HCT116 (cell line): ENCODE measurements around the gene SKIC8. TPM values are rescaled to one million over a fixed set of nuclear protein-coding genes. Genes with fewer than 3 reads are reported as not detected.

Source experiments
- ATAC-seq: fragments of 200-7000 bp; cut with Tn5 transposase; 2 replicates; pipeline ENCODE4 v1.9.1; 2020; ENCODE audit warnings: mild to moderate bottlenecking, moderate library complexity
- BruUV-seq: library from RNA; stranded (reverse); fragments of 400-500 nt; replicated peaks from 2 replicates; lab custom pipeline; 2021; lab: Mats Ljungman, UMichigan
- CTCF ChIA-PET: fragments of 300-600 bp; sonication (Branson Sonifier 250); formaldehyde crosslinking; loops from one replicate; lab custom pipeline; 2021; ENCODE audit warnings: antibody characterized with exemption; lab: Charles Lee
- POLR2A ChIA-PET: fragments of 300-600, 350-600 bp; sonication (Branson Sonifier 250); formaldehyde crosslinking; loops from one replicate; lab custom pipeline; 2021; ENCODE audit warnings: antibody characterized with exemption; lab: Charles Lee
- RAD21 ChIA-PET, 2 experiments: fragments of 300-600 bp; sonication (Branson Sonifier 250); formaldehyde crosslinking; loops; one replicate each; lab custom pipeline; 2023; ENCODE audit warnings: low total read pairs in 2 of 2; ENCODE audit not compliant: uncharacterized antibody in 2 of 2, unreplicated experiment in 2 of 2, low non-redundant PET in 1 of 2; lab: Charles Lee
- DNase-seq: peaks from one replicate; pipeline ENCODE4 v3.0.0-alpha.2; 2010; ENCODE audit warnings: low read depth, low spot score
- H2AFZ ChIP-seq: fragments of 200-600 bp; shearing (Covaris generic), sonication (generic); 2 replicates; pipeline ENCODE4 v1.6.1; 2017; ENCODE audit warnings: low read depth, mixed run types, mixed read lengths, antibody characterized with exemption, low read length; ENCODE audit not compliant: poor library complexity, severe bottlenecking
- H3K27ac ChIP-seq: 2 replicates; pipeline ENCODE4 v1.5.1; 2012; ENCODE audit warnings: low read depth, low read length
- H3K27me3 ChIP-seq: fragments of 200-600 bp; sonication (generic); 2 replicates; pipeline ENCODE4 v1.6.1; 2016; ENCODE audit warnings: mixed run types, low read length, mixed read lengths; ENCODE audit not compliant: insufficient read depth
- H3K36me3 ChIP-seq, 2 experiments: fragments of 200-500 bp in 1 of 2; fragments of 200-600 bp in 1 of 2; sonication (Bioruptor generic) in 1 of 2; sonication (generic) in 1 of 2; 2 replicates each; pipeline versions ENCODE4 v1.5.1 to v1.6.1; 2014 to 2016; ENCODE audit warnings: low read length in 2 of 2, inconsistent platforms in 1 of 2, mixed read lengths in 1 of 2, mixed run types in 1 of 2; ENCODE audit not compliant: insufficient read depth in 2 of 2, control insufficient read depth in 1 of 2
- H3K4me1 ChIP-seq, 2 experiments: fragments of 200-600 bp in 1 of 2; sonication (generic) in 1 of 2; 2 replicates each; pipeline versions ENCODE4 v1.5.1 to v1.6.1; 2012 to 2017; ENCODE audit warnings: low read length in 2 of 2, inconsistent platforms in 1 of 2, mild to moderate bottlenecking in 1 of 2, mixed read lengths in 1 of 2, mixed run types in 1 of 2, moderate library complexity in 1 of 2; ENCODE audit not compliant: insufficient read depth in 2 of 2, control insufficient read depth in 1 of 2
- H3K4me2 ChIP-seq: fragments of 200-600 bp; sonication (generic); 2 replicates; pipeline ENCODE4 v1.6.1; 2017; ENCODE audit warnings: mixed run types, low read length, mixed read lengths
- H3K4me3 ChIP-seq, 2 experiments: fragments of 200-600 bp in 1 of 2; sonication (generic) in 1 of 2; replicated peaks in 1 of 2; 2 replicates each; pipeline ENCODE4 v1.5.1; 2011 to 2016; ENCODE audit warnings: low read length in 2 of 2, control low read depth in 1 of 2, low read depth in 1 of 2, mild to moderate bottlenecking in 1 of 2, mixed read lengths in 1 of 2, mixed run types in 1 of 2
- H3K79me2 ChIP-seq: fragments of 200-600 bp; sonication (generic); 2 replicates; pipeline ENCODE4 v1.6.1; 2017; ENCODE audit warnings: mild to moderate bottlenecking, mixed run types, low read length, moderate library complexity, mixed read lengths; ENCODE audit not compliant: insufficient read depth
- H3K9ac ChIP-seq: fragments of 200-600 bp; sonication (generic); 2 replicates; pipeline ENCODE4 v1.6.1; 2016; ENCODE audit warnings: low read length, mixed read lengths
- H3K9me2 ChIP-seq: fragments of 200-600 bp; sonication (generic), shearing (Covaris generic); 2 replicates; pipeline ENCODE4 v1.6.1; 2017; ENCODE audit warnings: mixed run types, mild to moderate bottlenecking, moderate library complexity; ENCODE audit not compliant: insufficient read depth
- H3K9me3 ChIP-seq, 2 experiments: fragments of 200-500 bp in 1 of 2; fragments of 200-600 bp in 1 of 2; sonication (Bioruptor generic) in 1 of 2; sonication (generic) in 1 of 2; 2 replicates each; pipeline ENCODE4 v1.6.1; 2014 to 2017; ENCODE audit warnings: low read length in 2 of 2, mixed read lengths in 2 of 2, inconsistent platforms in 1 of 2, low read depth in 1 of 2, mild to moderate bottlenecking in 1 of 2, mixed run types in 1 of 2, moderate library complexity in 1 of 2; ENCODE audit not compliant: control insufficient read depth in 1 of 2, insufficient read depth in 1 of 2
- H4K20me1 ChIP-seq: fragments of 200-600 bp; sonication (generic), shearing (Covaris generic); 2 replicates; pipeline ENCODE4 v1.6.1; 2017; ENCODE audit warnings: mixed run types, mild to moderate bottlenecking, moderate library complexity; ENCODE audit not compliant: insufficient read depth
- ATF3 ChIP-seq: IDR thresholded peaks from 2 replicates; pipeline ENCODE4 v1.6.1; 2012
- CEBPB ChIP-seq: IDR thresholded peaks from 2 replicates; pipeline ENCODE4 v1.6.1; 2012; ENCODE audit warnings: low read depth
- EGR1 ChIP-seq: IDR thresholded peaks from 2 replicates; pipeline ENCODE4 v1.6.1; 2012; ENCODE audit warnings: low read depth
- ELF1 ChIP-seq: IDR thresholded peaks from 2 replicates; pipeline ENCODE4 v1.6.1; 2012; ENCODE audit warnings: low read depth, borderline replicate concordance
- EZH2phosphoT487 ChIP-seq: fragments of 200-600 bp; IDR thresholded peaks from 2 replicates; pipeline ENCODE4 v1.6.1; 2018; ENCODE audit warnings: antibody characterized with exemption, borderline replicate concordance
- FOSL1 ChIP-seq: IDR thresholded peaks from 2 replicates; pipeline ENCODE4 v1.6.1; 2012; ENCODE audit warnings: low read depth
- JUND ChIP-seq: IDR thresholded peaks from 2 replicates; pipeline ENCODE4 v1.6.1; 2012
- POLR2A ChIP-seq: IDR thresholded peaks from 2 replicates; pipeline ENCODE4 v1.7.0; 2011; ENCODE audit warnings: borderline replicate concordance; ENCODE audit not compliant: insufficient read depth, insufficient read length; ENCODE audit errors: extremely low read depth
- POLR2AphosphoS5 ChIP-seq: IDR thresholded peaks from 2 replicates; pipeline ENCODE4 v1.6.1; 2011; ENCODE audit warnings: mild to moderate bottlenecking, low read depth, low read length, moderate library complexity
- RAD21 ChIP-seq: IDR thresholded peaks from 2 replicates; pipeline ENCODE4 v1.6.1; 2012; ENCODE audit warnings: low read depth, mild to moderate bottlenecking
- REST ChIP-seq: IDR thresholded peaks from 2 replicates; pipeline ENCODE4 v1.6.1; 2012; ENCODE audit warnings: low read depth
- SIN3A ChIP-seq: IDR thresholded peaks from 2 replicates; pipeline ENCODE4 v1.6.1; 2012; ENCODE audit warnings: low read depth
- YY1 ChIP-seq: IDR thresholded peaks from 2 replicates; pipeline ENCODE4 v1.6.1; 2011; ENCODE audit warnings: low read length, low read depth, moderate library complexity, mild to moderate bottlenecking; ENCODE audit not compliant: insufficient replicate concordance; ENCODE audit errors: extremely low read depth
- ZFX ChIP-seq: fragments of 450-650 bp; IDR thresholded peaks from 2 replicates; pipeline ENCODE4 v1.6.1; 2017
- intact Hi-C: fragments of 100-400 bp; cut with micrococcal nuclease; formaldehyde crosslinking; loops from 2 replicates; pipeline ENCODE4 v1.10.0; 2022
- total RNA-seq: library from RNA; stranded (reverse); gene quantifications from one replicate; pipeline ENCODE4 v1.2.1, GENCODE V29; 2021; ENCODE audit not compliant: unreplicated experiment
- TF ChIP-seq, protein P1 (sequence below): IDR thresholded peaks from 2 replicates; pipeline ENCODE4 v1.6.1; 2012

The SKIC8 gene
- total RNA-seq, 1 experiment from 2014 or later = 57.1 TPM

DNA sequence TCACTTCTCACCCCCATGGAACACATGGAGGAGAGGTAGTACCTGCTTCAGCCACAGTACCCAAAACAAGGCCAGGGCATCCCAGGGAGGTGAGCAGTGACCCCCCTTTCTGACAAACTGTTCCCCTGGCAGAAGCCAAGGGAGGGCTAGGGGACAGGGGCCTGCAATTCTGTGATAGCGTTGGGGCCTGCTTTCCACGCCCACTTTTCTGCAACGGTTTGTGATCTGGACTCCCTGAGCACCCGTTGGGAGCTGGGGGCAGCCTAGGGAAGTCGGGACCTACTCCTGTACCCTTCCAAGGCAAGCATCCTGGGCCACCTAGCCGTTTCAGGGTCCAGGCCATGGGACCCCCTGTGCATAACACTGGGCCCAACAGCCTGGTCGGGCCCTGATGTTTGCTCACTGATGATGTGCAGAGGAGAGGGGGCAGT is 36.0 kb downstream of the SKIC8 start:
- CTCF ChIA-PET = no interaction called here
- no peaks in the 10 kb centered on the region for H3K9me2 ChIP-seq
- intact Hi-C loops = no loop called here
- H3K9me3 ChIP-seq = no peaks in the 10 kb centered on the region
- H3K9ac ChIP-seq = peak overlapping the region; percentile 91
- peaks cover 38% of the 10 kb centered on the region for H3K79me2 ChIP-seq
- peak; percentile 53 for ATAC-seq
- H3K36me3 ChIP-seq = peaks cover 2 to 18% of the 10 kb centered on the region in 2 experiments; a peak in 3 of 4 replicates
- H3K4me1 ChIP-seq = peaks cover 8 to 23% of the 10 kb centered on the region in 2 experiments
- POLR2A ChIA-PET = interaction anchor here (3.8 kb wide), 1 partner anchor 36 kb away, joined by 23 read pairs; the partner anchor contains the start of gene SKIC8
- TF ChIP-seq POLR2A (no peak), EGR1 (no peak), REST (no peak), JUND (no peak), CEBPB (no peak), ZFX (no peak), ELF1 (no peak), YY1 (no peak), SIN3A (no peak), POLR2AphosphoS5 (no peak), ATF3 (no peak), EZH2phosphoT487 (no peak), RAD21 (no peak), FOSL1 (no peak)
- TF ChIP-seq, protein P1, sequence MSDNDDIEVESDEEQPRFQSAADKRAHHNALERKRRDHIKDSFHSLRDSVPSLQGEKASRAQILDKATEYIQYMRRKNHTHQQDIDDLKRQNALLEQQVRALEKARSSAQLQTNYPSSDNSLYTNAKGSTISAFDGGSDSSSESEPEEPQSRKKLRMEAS = no peak
- H3K27ac ChIP-seq = peak overlapping the region; percentile 98
- no peaks in the 10 kb centered on the region for H4K20me1 ChIP-seq
- DNase-seq = no peak
- peak overlapping the region; percentile 95 for H3K4me2 ChIP-seq
- peak overlapping the region; percentile 65 to 75 for H3K4me3 ChIP-seq
- H2AFZ ChIP-seq = no peak overlapping the region
- BruUV-seq = no TSS peak
- RAD21 ChIA-PET = no interaction called here
- no peaks in the 10 kb centered on the region for H3K27me3 ChIP-seq
